AG04450 (cell line): ENCODE results near the gene LONP2. TPM values are rescaled to one million over a fixed set of nuclear protein-coding genes. Genes with fewer than 3 reads are reported as not detected.

ENCODE experiments used
- CTCF ChIA-PET: fragments of 300-600, 350-600 bp; formaldehyde crosslinking; extraction: SDS; loops from one replicate; lab custom pipeline; 2022; ENCODE audit warnings: antibody characterized with exemption, inconsistent platforms; lab: Charles Lee
- POLR2A ChIA-PET: fragments of 350-600 bp; formaldehyde crosslinking; extraction: SDS; loops from one replicate; lab custom pipeline; 2021; ENCODE audit warnings: antibody characterized with exemption, inconsistent platforms; lab: Yijun Ruan, JAX
- DNase-seq: peaks from one replicate; pipeline ENCODE4 v3.0.0-alpha.2; 2011; ENCODE audit warnings: low read depth, low spot score
- H3K27ac ChIP-seq: one replicate; pipeline ENCODE4 v1.5.1; 2012; ENCODE audit warnings: low read depth, low read length, control low read depth
- H3K27me3 ChIP-seq: one replicate; pipeline ENCODE4 v1.6.0; 2012; ENCODE audit warnings: low read length; ENCODE audit not compliant: control insufficient read depth, insufficient read depth
- H3K4me3 ChIP-seq: 2 replicates; pipeline ENCODE4 v1.5.1; 2011; ENCODE audit warnings: mild to moderate bottlenecking, low read depth, low read length, control low read depth
- H3K9me3 ChIP-seq: 2 replicates; pipeline ENCODE4 v1.5.1; 2012; ENCODE audit warnings: low read length; ENCODE audit not compliant: control insufficient read depth, insufficient read depth
- CTCF ChIP-seq: IDR thresholded peaks from 2 replicates; pipeline ENCODE4 v1.5.1; 2011; ENCODE audit warnings: low read depth, low read length, control low read depth, inconsistent platforms
- polyA plus RNA-seq: library from polyadenylated mRNA; depleted of rRNA; stranded (reverse); fragments of >200 nt; gene quantifications from 2 replicates; pipeline ENCODE4 v1.2.3, GENCODE V29; 2011

Gene LONP2
- polyA plus RNA-seq, 1 experiment: 63.7 TPM

GRCh38 chr16:48282636-48283263 lies 38.6 kb downstream of the LONP2 start:
- CTCF ChIA-PET: interaction anchor here (0.6 to 1.2 kb wide), 3 partner anchors 340 to 1374 kb away, joined by 3 to 5 read pairs (median 3); no protein-coding TSS in a partner anchor
- POLR2A ChIA-PET: no interaction called here
- H3K4me3 ChIP-seq: no peak overlapping the region
- peaks cover 10% of the 10 kb centered on the region for H3K9me3 ChIP-seq
- TF ChIP-seq CTCF: no peak
- no peaks in the 10 kb centered on the region for H3K27me3 ChIP-seq
- no peak overlapping the region for H3K27ac ChIP-seq
- DNase-seq: no peak

- peaks cover 10% of the 10 kb centered on the region for H3K9me3 ChIP-seq
- POLR2A ChIA-PET: no interaction called here
- TF ChIP-seq CTCF: no peak
- H3K27me3 ChIP-seq: no peaks in the 10 kb centered on the region
- no peak for DNase-seq
- no peak overlapping the region for H3K27ac ChIP-seq
- H3K4me3 ChIP-seq: no peak overlapping the region
- CTCF ChIA-PET: interaction anchor here (1.1 kb wide), 1 partner anchor 338 kb away, joined by 3 read pairs; no protein-coding TSS in a partner anchor
Measured at GRCh38 chr16:48284772-48285409, 40.8 kb downstream of the LONP2 start.

- CTCF ChIA-PET: no interaction called here
- H3K4me3 ChIP-seq: no peak overlapping the region
- H3K9me3 ChIP-seq: peaks cover 10% of the 10 kb centered on the region
- DNase-seq: no peak
- H3K27me3 ChIP-seq: no peaks in the 10 kb centered on the region
- no peak overlapping the region for H3K27ac ChIP-seq
- POLR2A ChIA-PET: no interaction called here
- no peak for TF ChIP-seq CTCF
Measured at GRCh38 chr16:48287239-48287638, 43.1 kb downstream of the LONP2 start.

GRCh38 chr16:48291303-48291702 lies 47.2 kb downstream of the LONP2 start:
- Histone ChIP-seq H3K9me3 (peaks cover 9% of the 10 kb centered on the region), H3K27me3 (no peaks in the 10 kb centered on the region), H3K27ac (no peak overlapping the region), H3K4me3 (no peak overlapping the region)
- CTCF ChIA-PET: interaction anchor here (0.6 to 2.4 kb wide), 4 partner anchors 12 to 340 kb away, joined by 3 to 7 read pairs (median 6); no protein-coding TSS in a partner anchor
- no peak for DNase-seq
- TF ChIP-seq CTCF: no peak
- POLR2A ChIA-PET: interaction anchor here (0.6 kb wide), 1 partner anchor 27 kb away, joined by 3 read pairs; no protein-coding TSS in a partner anchor

GRCh38 chr16:48291754-48292153 lies 47.7 kb downstream of the LONP2 start:
- CTCF ChIA-PET: interaction anchor here (0.6 to 2.4 kb wide), 4 partner anchors 13 to 339 kb away, joined by 3 to 7 read pairs (median 6); no protein-coding TSS in a partner anchor
- POLR2A ChIA-PET: no interaction called here
- Histone ChIP-seq H3K9me3 (peaks cover 5% of the 10 kb centered on the region; the same call in 1 of the 2 replicates), H3K4me3 (no peak overlapping the region), H3K27ac (no peak overlapping the region), H3K27me3 (no peaks in the 10 kb centered on the region)
- TF ChIP-seq CTCF: no peak
- DNase-seq: no peak
